ENCODE data around the gene LGR5.

Gene LGR5

GRCh38 chr12:71438670-71439361, 782 bp upstream of the LGR5 start:
- no peak for DNase-seq (ENCODE audit: extremely low read depth in 1 of 2, low read depth in 1 of 2)

- DNase-seq (ENCODE audit: extremely low read depth in 1 of 2, low read depth in 1 of 2): no peak
These were observed 311 bp upstream of the LGR5 start for GRCh38 chr12:71439362-71439612.

GRCh38 chr12:71440345-71440762, 756 bp downstream of the LGR5 start:
- DNase-seq (ENCODE audit: extremely low read depth in 1 of 2, low read depth in 1 of 2): no peak

- no peak for DNase-seq (ENCODE audit: extremely low read depth in 1 of 2, low read depth in 1 of 2)
These were observed 1.5 kb downstream of the LGR5 start for GRCh38 chr12:71440763-71441748.

GRCh38 chr12:71441836-71442566, 2.4 kb downstream of the LGR5 start:
- DNase-seq (ENCODE audit: extremely low read depth in 1 of 2, low read depth in 1 of 2): no peak

- DNase-seq (ENCODE audit: extremely low read depth in 1 of 2, low read depth in 1 of 2): no peak
These were observed 3.0 kb downstream of the LGR5 start for GRCh38 chr12:71442567-71442931.

GRCh38 chr12:71445071-71445470, 5.5 kb downstream of the LGR5 start:
- DNase-seq (ENCODE audit: extremely low read depth in 1 of 2, low read depth in 1 of 2): no peak

- no peak for DNase-seq (ENCODE audit: extremely low read depth in 1 of 2, low read depth in 1 of 2)
These were observed 8.1 kb downstream of the LGR5 start for GRCh38 chr12:71447691-71448132.

GRCh38 chr12:71448150-71448581, 8.6 kb downstream of the LGR5 start:
- no peak for DNase-seq (ENCODE audit: extremely low read depth in 1 of 2, low read depth in 1 of 2)

GRCh38 chr12:71449373-71450070, 9.9 kb downstream of the LGR5 start:
- no peak for DNase-seq (ENCODE audit: extremely low read depth in 1 of 2, low read depth in 1 of 2)

- DNase-seq (ENCODE audit: extremely low read depth in 1 of 2, low read depth in 1 of 2): no peak
These were observed 12.4 kb downstream of the LGR5 start for GRCh38 chr12:71452006-71452405.

- no peak for DNase-seq (ENCODE audit: extremely low read depth in 1 of 2, low read depth in 1 of 2)
These were observed 15.6 kb downstream of the LGR5 start for GRCh38 chr12:71455028-71455737.

GRCh38 chr12:71456316-71456715, 16.7 kb downstream of the LGR5 start:
- DNase-seq (ENCODE audit: extremely low read depth in 1 of 2, low read depth in 1 of 2): no peak

- DNase-seq (ENCODE audit: extremely low read depth in 1 of 2, low read depth in 1 of 2): no peak
These were observed 17.4 kb downstream of the LGR5 start for GRCh38 chr12:71456990-71457389.

- no peak for DNase-seq (ENCODE audit: extremely low read depth in 1 of 2, low read depth in 1 of 2)
These were observed 20.7 kb downstream of the LGR5 start for GRCh38 chr12:71460318-71460717.

- no peak for DNase-seq (ENCODE audit: extremely low read depth in 1 of 2, low read depth in 1 of 2)
These were observed 21.4 kb downstream of the LGR5 start for GRCh38 chr12:71460850-71461609.

- DNase-seq (ENCODE audit: extremely low read depth in 1 of 2, low read depth in 1 of 2): no peak
These were observed 22.3 kb downstream of the LGR5 start for GRCh38 chr12:71461787-71462328.

- DNase-seq (ENCODE audit: extremely low read depth in 1 of 2, low read depth in 1 of 2): no peak
These were observed 26.2 kb downstream of the LGR5 start for GRCh38 chr12:71465796-71466195.

GRCh38 chr12:71469258-71469750, 29.7 kb downstream of the LGR5 start:
- DNase-seq (ENCODE audit: extremely low read depth in 1 of 2, low read depth in 1 of 2): no peak

All from activated CD8-positive, alpha-beta memory T cell treated with anti-CD3 and anti-CD28 coated beads for 1 hour (primary cell).